B cell (primary cell): Measurements from ENCODE around the gene TMIE. TPM values are rescaled to one million over a fixed set of nuclear protein-coding genes. Genes with fewer than 3 reads are reported as not detected.
A peak's percentile ranks its signal among the peaks of the same experiment; 100 is the strongest.

Source experiments
- ATAC-seq: fragments of 200-7000 bp; cut with Tn5 transposase; one replicate; pipeline ENCODE4 v1.10.0; 2021; ENCODE audit warnings: low read depth, mild to moderate bottlenecking, moderate number of reproducible peaks, moderate library complexity
- CTCF ChIA-PET: fragments of 350-600 bp; sonication (Branson Sonifier 250); formaldehyde crosslinking; loops from one replicate; lab custom pipeline; 2021; ENCODE audit warnings: antibody characterized with exemption, inconsistent platforms; lab: Charles Lee
- POLR2A ChIA-PET: fragments of 350-600 bp; sonication (Branson Sonifier 250); formaldehyde crosslinking; loops from one replicate; lab custom pipeline; 2021; ENCODE audit warnings: antibody characterized with exemption; lab: Charles Lee
- DNase-seq: peaks from one replicate; pipeline ENCODE4 v3.0.0; 2013
- H2AFZ ChIP-seq: 2 replicates; pipeline ENCODE4 v1.6.1; 2012; ENCODE audit warnings: mild to moderate bottlenecking, low read depth, low read length; ENCODE audit not compliant: insufficient read depth, poor library complexity, severe bottlenecking
- H3K27ac ChIP-seq, 2 donors: 1 replicate in 1 of 2; 2 replicates in 1 of 2; pipeline ENCODE4 v1.5.1; 2012 to 2013; ENCODE audit warnings: low read length in 2 of 2, mild to moderate bottlenecking in 2 of 2, moderate library complexity in 1 of 2
- H3K27me3 ChIP-seq, 4 experiments: fragments of 200-600 bp in 1 of 4; sonication (generic) in 1 of 4; replicated peaks in 1 of 4; 1 replicate in 2 of 4; 2 replicates in 2 of 4; pipeline versions ENCODE4 v1.6.1 to v1.7.0; 2013 to 2016; ENCODE audit warnings: low read length in 3 of 4, mild to moderate bottlenecking in 2 of 4, mixed read lengths in 1 of 4, moderate library complexity in 1 of 4; ENCODE audit not compliant: insufficient read depth in 4 of 4, control insufficient read depth in 3 of 4; ENCODE audit errors: control extremely low read depth in 1 of 4
- H3K36me3 ChIP-seq, 2 experiments: replicated peaks in 1 of 2; 1 replicate in 1 of 2; 2 replicates in 1 of 2; pipeline versions ENCODE4 v1.6.1 to v1.7.1; 2013; ENCODE audit warnings: low read length in 1 of 2; ENCODE audit not compliant: insufficient read depth in 2 of 2, control insufficient read depth in 1 of 2; ENCODE audit errors: control extremely low read depth in 1 of 2, extremely low read depth in 1 of 2
- H3K4me1 ChIP-seq, 2 donors: fragments of 200-600 bp in 1 of 2; sonication (generic) in 1 of 2; 1 replicate in 1 of 2; 2 replicates in 1 of 2; pipeline versions ENCODE4 v1.5.1 to v1.6.1; 2013 to 2017; ENCODE audit warnings: low read length in 2 of 2; ENCODE audit not compliant: control insufficient read depth in 2 of 2, insufficient read depth in 2 of 2
- H3K4me2 ChIP-seq: replicated peaks from 2 replicates; pipeline ENCODE3; 2012; ENCODE audit warnings: mild to moderate bottlenecking, low read depth, low read length; ENCODE audit not compliant: poor library complexity, severe bottlenecking
- H3K4me3 ChIP-seq, 5 experiments: fragments of 200-600 bp in 1 of 5; sonication (generic) in 1 of 5; 1 replicate in 3 of 5; 2 replicates in 2 of 5; pipeline versions ENCODE4 v1.5.1 to v1.7.0; 2011 to 2016; ENCODE audit warnings: low read length in 4 of 5, mild to moderate bottlenecking in 4 of 5, low read depth in 2 of 5, control low read depth in 1 of 5, moderate library complexity in 1 of 5; ENCODE audit not compliant: insufficient read depth in 1 of 5; ENCODE audit errors: control extremely low read depth in 1 of 5, extremely low read depth in 1 of 5
- H3K79me2 ChIP-seq: fragments of 200-600 bp; sonication (generic); one replicate; pipeline ENCODE4 v1.6.0; 2016; ENCODE audit warnings: low read length; ENCODE audit not compliant: control insufficient read depth, insufficient read depth
- H3K9ac ChIP-seq: fragments of 200-600 bp; sonication (generic); 2 replicates; pipeline ENCODE4 v1.6.1; 2017; ENCODE audit warnings: mild to moderate bottlenecking, low read length, moderate library complexity
- H3K9me3 ChIP-seq, 3 donors: one replicate each; pipeline versions ENCODE4 v1.6.1 to v1.7.1; 2013; ENCODE audit warnings: low read length in 2 of 3; ENCODE audit not compliant: control insufficient read depth in 2 of 3, insufficient read depth in 1 of 3; ENCODE audit errors: control extremely low read depth in 1 of 3
- H4K20me1 ChIP-seq: 2 replicates; pipeline ENCODE4 v1.6.0; 2012; ENCODE audit warnings: mild to moderate bottlenecking, low read length; ENCODE audit not compliant: insufficient read depth, control insufficient read depth, poor library complexity, severe bottlenecking
- H3K27ac Mint-ChIP-seq: one replicate; pipeline ENCODE4 v1.8.0; 2021; ENCODE audit warnings: mixed read lengths
- H3K27me3 Mint-ChIP-seq: one replicate; pipeline ENCODE4 v1.8.0; 2021; ENCODE audit warnings: mixed read lengths
- H3K4me1 Mint-ChIP-seq: one replicate; pipeline ENCODE4 v1.8.0; 2021; ENCODE audit warnings: mixed read lengths
- H3K4me3 Mint-ChIP-seq: one replicate; pipeline ENCODE4 v1.8.0; 2021; ENCODE audit warnings: mixed read lengths
- H3K9me3 Mint-ChIP-seq: one replicate; pipeline ENCODE4 v1.8.0; 2022; ENCODE audit warnings: mixed read lengths; ENCODE audit not compliant: insufficient read depth
- EZH2 ChIP-seq: IDR thresholded peaks from 2 replicates; pipeline ENCODE4 v1.6.1; 2012; ENCODE audit warnings: borderline replicate concordance, low read depth, mild to moderate bottlenecking, moderate library complexity, low read length; ENCODE audit not compliant: insufficient read depth, poor library complexity, severe bottlenecking
- WGBS: methylation state at CpG from one replicate; pipeline ENCODE4 v1.1.5; 2013; ENCODE audit warnings: missing lambda C conversion rate; ENCODE audit not compliant: insufficient coverage; 5-methylcytosine and 5-hydroxymethylcytosine counted together
- intact Hi-C: fragments of 100-400 bp; cut with micrococcal nuclease; formaldehyde crosslinking; loops from one replicate; pipeline ENCODE4 v1.10.0; 2022
- polyA plus RNA-seq: library from polyadenylated mRNA; depleted of rRNA; stranded (reverse); fragments of >200 nt; gene quantifications from 2 replicates; pipeline ENCODE4 v1.2.3, GENCODE V29; 2012
- total RNA-seq, 2 donors: library from RNA; stranded (reverse); fragments of 120-200 nt in 1 of 2; gene quantifications; 1 replicate in 1 of 2; 2 replicates in 1 of 2; pipeline versions ENCODE4 v1.2.3 to v1.2.4, GENCODE V29; 2013 to 2022
- TF ChIP-seq, protein P1 (sequence below): fragments of 200-600 bp; IDR thresholded peaks from one replicate; pipeline ENCODE4 v1.8.0; 2022; ENCODE audit warnings: antibody characterized with exemption, mild to moderate bottlenecking

Gene TMIE
- total and polyA plus RNA-seq, 2 donors (not counting 1 experiment from before 2014, with no cell fraction given) = not detected

GRCh38 chr3:46706771-46707582 lies 5.8 kb downstream of the TMIE start:
- no peak overlapping the region for H2AFZ ChIP-seq

DNA sequence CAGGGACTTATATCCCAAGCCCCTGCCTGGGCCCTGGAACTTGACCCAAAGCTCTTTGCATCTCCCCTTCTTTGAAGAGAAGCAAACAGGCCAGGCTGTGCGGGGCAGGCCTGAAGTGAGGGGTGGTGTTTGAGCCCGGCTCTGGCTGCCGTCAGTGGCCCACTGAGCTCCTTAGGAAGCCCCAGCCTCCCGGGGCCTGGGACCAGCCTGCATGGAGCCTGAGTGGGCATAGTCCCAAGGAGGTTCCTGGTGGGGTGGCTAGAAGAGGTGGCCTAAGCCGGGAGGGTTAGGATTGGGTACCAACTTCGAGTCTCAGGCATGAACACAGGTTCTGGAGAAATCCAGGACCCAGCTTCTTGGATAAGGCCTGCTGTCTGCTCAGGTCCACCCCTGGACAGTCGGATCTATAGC lies 6.4 kb downstream of the TMIE start:
- ChIA-PET CTCF (interaction anchor here (1.2 to 3.0 kb wide), 8 partner anchors 11 to 291 kb away, joined by 3 to 16 read pairs (median 4); no protein-coding TSS in a partner anchor), POLR2A (no interaction called here)
- Histone ChIP-seq H3K4me3 (no peak overlapping the region), H3K4me1 (no peaks in the 10 kb centered on the region), H2AFZ (no peak overlapping the region), H3K9me3 (no peaks in the 10 kb centered on the region), H3K79me2 (no peaks in the 10 kb centered on the region), H3K9ac (no peak overlapping the region), H4K20me1 (no peaks in the 10 kb centered on the region), H3K36me3 (no peaks in the 10 kb centered on the region), H3K4me2 (no peak overlapping the region), H3K27ac (no peak overlapping the region), H3K27me3 (peaks cover 0 to 12% (median 0%) of the 10 kb centered on the region in 4 experiments)
- Mint-ChIP-seq H3K27ac (no peak overlapping the region), H3K27me3 (peaks cover 4% of the 10 kb centered on the region), H3K9me3 (no peaks in the 10 kb centered on the region), H3K4me3 (no peak overlapping the region), H3K4me1 (no peaks in the 10 kb centered on the region)
- no peak for TF ChIP-seq EZH2
- TF ChIP-seq, protein P1, sequence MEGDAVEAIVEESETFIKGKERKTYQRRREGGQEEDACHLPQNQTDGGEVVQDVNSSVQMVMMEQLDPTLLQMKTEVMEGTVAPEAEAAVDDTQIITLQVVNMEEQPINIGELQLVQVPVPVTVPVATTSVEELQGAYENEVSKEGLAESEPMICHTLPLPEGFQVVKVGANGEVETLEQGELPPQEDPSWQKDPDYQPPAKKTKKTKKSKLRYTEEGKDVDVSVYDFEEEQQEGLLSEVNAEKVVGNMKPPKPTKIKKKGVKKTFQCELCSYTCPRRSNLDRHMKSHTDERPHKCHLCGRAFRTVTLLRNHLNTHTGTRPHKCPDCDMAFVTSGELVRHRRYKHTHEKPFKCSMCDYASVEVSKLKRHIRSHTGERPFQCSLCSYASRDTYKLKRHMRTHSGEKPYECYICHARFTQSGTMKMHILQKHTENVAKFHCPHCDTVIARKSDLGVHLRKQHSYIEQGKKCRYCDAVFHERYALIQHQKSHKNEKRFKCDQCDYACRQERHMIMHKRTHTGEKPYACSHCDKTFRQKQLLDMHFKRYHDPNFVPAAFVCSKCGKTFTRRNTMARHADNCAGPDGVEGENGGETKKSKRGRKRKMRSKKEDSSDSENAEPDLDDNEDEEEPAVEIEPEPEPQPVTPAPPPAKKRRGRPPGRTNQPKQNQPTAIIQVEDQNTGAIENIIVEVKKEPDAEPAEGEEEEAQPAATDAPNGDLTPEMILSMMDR = no peak
- no peak for ATAC-seq
- intact Hi-C loops = no loop called here
- 89% methylated on average over 7 of the region's 7 CpGs for WGBS
- peak; percentile 1 for DNase-seq

More at GRCh38 chr3:46706771-46707582, 5.8 kb downstream of the TMIE start:
- CTCF ChIA-PET = interaction anchor here (1.2 to 3.0 kb wide), 7 partner anchors 11 to 291 kb away, joined by 3 to 16 read pairs (median 4); no protein-coding TSS in a partner anchor
- H3K27ac ChIP-seq = no peak overlapping the region
- H3K27me3 Mint-ChIP-seq = peaks cover 10% of the 10 kb centered on the region
- DNase-seq = peak; percentile 5
- H3K4me1 ChIP-seq = no peaks in the 10 kb centered on the region
- peaks cover 0 to 18% (median 2%) of the 10 kb centered on the region in 4 experiments for H3K27me3 ChIP-seq
- intact Hi-C loops = no loop called here
- no peaks in the 10 kb centered on the region for H3K9me3 ChIP-seq
- H3K9me3 Mint-ChIP-seq = no peaks in the 10 kb centered on the region
- no peak overlapping the region for H3K4me3 Mint-ChIP-seq
- H3K27ac Mint-ChIP-seq = no peak overlapping the region
- 79% methylated on average over 12 of the region's 13 CpGs for WGBS
- no peak overlapping the region for H3K4me2 ChIP-seq
- TF ChIP-seq EZH2 = no peak
- TF ChIP-seq, protein P1 = no peak
- ATAC-seq = no peak
- H4K20me1 ChIP-seq = no peaks in the 10 kb centered on the region
- no peak overlapping the region for H3K9ac ChIP-seq
- H3K4me3 ChIP-seq = no peak overlapping the region
- no peaks in the 10 kb centered on the region for H3K36me3 ChIP-seq
- H3K4me1 Mint-ChIP-seq = no peaks in the 10 kb centered on the region
- POLR2A ChIA-PET = no interaction called here
- H3K79me2 ChIP-seq = no peaks in the 10 kb centered on the region
